ENCODE results near the gene NFAT5. TPM values are rescaled to one million over a fixed set of nuclear protein-coding genes. Genes with fewer than 3 reads are reported as not detected.

The NFAT5 gene
- total and polyA plus RNA-seq, 7 experiments from 2014 or later, result 7.7 to 35.5 (median 29.3) TPM

- Mint-ChIP-seq H3K4me3 (no peak overlapping the region), H3K9me3 (no peaks in the 10 kb centered on the region)
- CTCF ChIA-PET, result no interaction called here
These were observed 155.2 kb downstream of the NFAT5 start for GRCh38 chr16:69720822-69721430.

GRCh38 chr16:69721441-69721957 lies 155.7 kb downstream of the NFAT5 start:
- no peak for ATAC-seq
- no peaks in the 10 kb centered on the region for H3K9me3 Mint-ChIP-seq

More at GRCh38 chr16:69720822-69721430, 155.2 kb downstream of the NFAT5 start:
- Histone ChIP-seq H3K4me1 (ENCODE audit: control insufficient read depth in 2 of 2, insufficient read depth in 2 of 2, low read length in 2 of 2) (peaks cover 0 to 2% of the 10 kb centered on the region in 2 donors), H3K9me3 (ENCODE audit: control insufficient read depth in 2 of 3, low read length in 3 of 3) (no peaks in the 10 kb centered on the region), H3K36me3 (ENCODE audit: control insufficient read depth in 2 of 3, insufficient read depth in 3 of 3, low read length in 3 of 3) (no peaks in the 10 kb centered on the region), H3K27me3 (ENCODE audit: control insufficient read depth in 2 of 2, insufficient read depth in 2 of 2, low read length in 2 of 2) (no peaks in the 10 kb centered on the region), H3K4me3 (ENCODE audit: low read length) (no peak overlapping the region), H3K27ac (ENCODE audit: low read depth, low read length) (no peak overlapping the region)
- H3K27ac Mint-ChIP-seq, result peak overlapping the region in 1 of 9 donors; percentile 8
- peaks cover 0 to 3% (median 0%) of the 10 kb centered on the region in 5 donors for H3K36me3 Mint-ChIP-seq
- intact Hi-C loops (cut with micrococcal nuclease), result loop anchor here in 1 of 2 donors (10.0 kb wide), 1 partner anchor 134 kb away; no protein-coding TSS in a partner anchor
- DNase-seq (no peak), ATAC-seq (no peak)
- POLR2A ChIA-PET, result interaction anchor here (0.6 to 0.7 kb wide), 2 partner anchors 17 to 33 kb away, joined by 3 to 4 read pairs; no protein-coding TSS in a partner anchor
- no peaks in the 10 kb centered on the region for H3K27me3 Mint-ChIP-seq
- peaks cover 1 to 29% (median 10%) of the 10 kb centered on the region in 7 donors for H3K4me1 Mint-ChIP-seq

GRCh38 chr16:69724414-69724873 lies 158.7 kb downstream of the NFAT5 start:
- peak overlapping the region in 2 of 10 donors; percentile 57 to 95 for H3K4me3 Mint-ChIP-seq
- no peaks in the 10 kb centered on the region for H3K36me3 ChIP-seq (ENCODE audit: control insufficient read depth in 2 of 3, insufficient read depth in 3 of 3, low read length in 3 of 3)
- intact Hi-C loops (cut with micrococcal nuclease), result loop anchor here in 1 of 2 donors (10.0 kb wide), 1 partner anchor 130 kb away; no protein-coding TSS in a partner anchor
- ChIA-PET CTCF (interaction anchor here (1.0 to 1.6 kb wide), 3 partner anchors 14 to 30 kb away, joined by 3 to 4 read pairs (median 4); partner anchors contain the start of gene NOB1), POLR2A (interaction anchor here (0.6 to 2.6 kb wide), 4 partner anchors 30 to 390 kb away, joined by 3 to 17 read pairs (median 4); partner anchors contain the start of gene WWP2)
- no peaks in the 10 kb centered on the region for H3K9me3 Mint-ChIP-seq
- DNase-seq, result no peak
- H3K36me3 Mint-ChIP-seq, result no peaks in the 10 kb centered on the region
- H3K27ac Mint-ChIP-seq, result peak overlapping the region in 8 of 9 donors; percentile 6 to 93 (median 62)
- H3K4me1 ChIP-seq (ENCODE audit: control insufficient read depth in 2 of 2, insufficient read depth in 2 of 2, low read length in 2 of 2), result peaks cover 10 to 18% of the 10 kb centered on the region in 2 donors
- no peak for ATAC-seq
- no peaks in the 10 kb centered on the region for H3K9me3 ChIP-seq (ENCODE audit: control insufficient read depth in 2 of 3, low read length in 3 of 3)
- H3K27me3 Mint-ChIP-seq, result no peaks in the 10 kb centered on the region
- no peaks in the 10 kb centered on the region for H3K27me3 ChIP-seq (ENCODE audit: control insufficient read depth in 2 of 2, insufficient read depth in 2 of 2, low read length in 2 of 2)
- H3K27ac ChIP-seq (ENCODE audit: low read depth, low read length), result peak overlapping the region; percentile 12
- no peak overlapping the region for H3K4me3 ChIP-seq (ENCODE audit: low read length)
- H3K4me1 Mint-ChIP-seq, result peaks cover 15 to 55% (median 27%) of the 10 kb centered on the region in 7 donors

More at GRCh38 chr16:69721441-69721957, 155.7 kb downstream of the NFAT5 start:
- no peak overlapping the region for H3K4me3 ChIP-seq (ENCODE audit: low read length)
- H3K27me3 ChIP-seq (ENCODE audit: control insufficient read depth in 2 of 2, insufficient read depth in 2 of 2, low read length in 2 of 2), result no peaks in the 10 kb centered on the region
- intact Hi-C loops (cut with micrococcal nuclease), result loop anchor here in 1 of 2 donors (10.0 kb wide), 1 partner anchor 133 kb away; no protein-coding TSS in a partner anchor
- H3K27ac ChIP-seq (ENCODE audit: low read depth, low read length), result no peak overlapping the region
- no peak for DNase-seq
- Mint-ChIP-seq H3K27ac (peak overlapping the region in 1 of 9 donors; percentile 70), H3K4me3 (no peak overlapping the region), H3K27me3 (no peaks in the 10 kb centered on the region), H3K36me3 (peaks cover 0 to 3% (median 0%) of the 10 kb centered on the region in 5 donors), H3K4me1 (peaks cover 7 to 35% (median 16%) of the 10 kb centered on the region in 7 donors)
- H3K4me1 ChIP-seq (ENCODE audit: control insufficient read depth in 2 of 2, insufficient read depth in 2 of 2, low read length in 2 of 2), result peaks cover under 1 to 5% of the 10 kb centered on the region in 2 donors
- POLR2A ChIA-PET, result interaction anchor here (0.7 kb wide), 1 partner anchor 32 kb away, joined by 3 read pairs; no protein-coding TSS in a partner anchor
- CTCF ChIA-PET, result no interaction called here
- H3K36me3 ChIP-seq (ENCODE audit: control insufficient read depth in 2 of 3, insufficient read depth in 3 of 3, low read length in 3 of 3), result no peaks in the 10 kb centered on the region
- no peaks in the 10 kb centered on the region for H3K9me3 ChIP-seq (ENCODE audit: control insufficient read depth in 2 of 3, low read length in 3 of 3)

GRCh38 chr16:69724981-69725479 lies 159.3 kb downstream of the NFAT5 start:
- Histone ChIP-seq H3K36me3 (ENCODE audit: control insufficient read depth in 2 of 3, insufficient read depth in 3 of 3, low read length in 3 of 3) (no peaks in the 10 kb centered on the region), H3K4me3 (ENCODE audit: low read length) (no peak overlapping the region), H3K9me3 (ENCODE audit: control insufficient read depth in 2 of 3, low read length in 3 of 3) (no peaks in the 10 kb centered on the region), H3K27ac (ENCODE audit: low read depth, low read length) (peak overlapping the region; percentile 12), H3K27me3 (ENCODE audit: control insufficient read depth in 2 of 2, insufficient read depth in 2 of 2, low read length in 2 of 2) (no peaks in the 10 kb centered on the region), H3K4me1 (ENCODE audit: control insufficient read depth in 2 of 2, insufficient read depth in 2 of 2, low read length in 2 of 2) (peaks cover 10 to 18% of the 10 kb centered on the region in 2 donors)
- H3K9me3 Mint-ChIP-seq, result no peaks in the 10 kb centered on the region
- no peak for DNase-seq
- peaks cover 15 to 57% (median 27%) of the 10 kb centered on the region in 7 donors for H3K4me1 Mint-ChIP-seq
- intact Hi-C loops (cut with micrococcal nuclease), result loop anchor here in 1 of 2 donors (10.0 kb wide), 1 partner anchor 130 kb away; no protein-coding TSS in a partner anchor
- peak overlapping the region; percentile 22 to 96 (median 44) for H3K4me3 Mint-ChIP-seq
- ChIA-PET CTCF (interaction anchor here (1.0 to 1.6 kb wide), 3 partner anchors 15 to 29 kb away, joined by 3 to 4 read pairs (median 4); partner anchors contain the start of gene NOB1), POLR2A (interaction anchor here (2.6 to 4.8 kb wide), 2 partner anchors 29 to 38 kb away, joined by 17 to 49 read pairs; partner anchors contain the start of genes NOB1 and WWP2)
- no peak for ATAC-seq
- no peaks in the 10 kb centered on the region for H3K27me3 Mint-ChIP-seq
- peak overlapping the region in 8 of 9 donors; percentile 6 to 93 (median 62) for H3K27ac Mint-ChIP-seq
- H3K36me3 Mint-ChIP-seq, result no peaks in the 10 kb centered on the region

- Histone ChIP-seq H3K4me3 (ENCODE audit: low read length) (peak overlapping the region; percentile 79), H3K9me3 (ENCODE audit: control insufficient read depth in 2 of 3, low read length in 3 of 3) (no peaks in the 10 kb centered on the region), H3K36me3 (ENCODE audit: control insufficient read depth in 2 of 3, insufficient read depth in 3 of 3, low read length in 3 of 3) (no peaks in the 10 kb centered on the region), H3K27me3 (ENCODE audit: control insufficient read depth in 2 of 2, insufficient read depth in 2 of 2, low read length in 2 of 2) (no peaks in the 10 kb centered on the region), H3K4me1 (ENCODE audit: control insufficient read depth in 2 of 2, insufficient read depth in 2 of 2, low read length in 2 of 2) (peaks cover 10 to 18% of the 10 kb centered on the region in 2 donors), H3K27ac (ENCODE audit: low read depth, low read length) (peak overlapping the region; percentile 57)
- H3K4me1 Mint-ChIP-seq, result peaks cover 15 to 57% (median 27%) of the 10 kb centered on the region in 7 donors
- H3K9me3 Mint-ChIP-seq, result no peaks in the 10 kb centered on the region
- ChIA-PET POLR2A (interaction anchor here (1.3 to 4.8 kb wide), 5 partner anchors 22 to 38 kb away, joined by 4 to 49 read pairs (median 7); partner anchors contain the start of genes NOB1 and WWP2), CTCF (interaction anchor here (0.8 to 2.3 kb wide), 3 partner anchors 16 to 29 kb away, joined by 3 to 18 read pairs (median 4); partner anchors contain the start of gene NOB1)
- peak overlapping the region; percentile 86 to 96 (median 95) for H3K4me3 Mint-ChIP-seq
- H3K36me3 Mint-ChIP-seq, result no peaks in the 10 kb centered on the region
- intact Hi-C loops (cut with micrococcal nuclease), result loop anchor here (1.0 to 10.0 kb wide), 6 partner anchors 16 to 301 kb away; partner anchors contain the start of genes NOB1 (in 2 of the 2), CYB5B (in 1 of the 2) and WWP2 (in 1 of the 2)
- H3K27ac Mint-ChIP-seq, result peak overlapping the region; percentile 72 to 95 (median 86)
- H3K27me3 Mint-ChIP-seq, result no peaks in the 10 kb centered on the region
- ATAC-seq, result no peak
- DNase-seq, result no peak
These were observed 159.9 kb downstream of the NFAT5 start for GRCh38 chr16:69725480-69726312.

Measured in naive thymus-derived CD4-positive, alpha-beta T cell (primary cell).